Measurements from ENCODE around the gene CEACAM3. TPM values are rescaled to one million over a fixed set of nuclear protein-coding genes. Genes with fewer than 3 reads are reported as not detected.

The CEACAM3 gene
- polyA plus RNA-seq, 3 donors, result 5.9 to 11.8 (median 11.3) TPM

GRCh38 chr19:41811036-41811435, 14.6 kb downstream of the CEACAM3 start:
- peaks cover 62% of the 10 kb centered on the region for H3K4me1 Mint-ChIP-seq
- no peaks in the 10 kb centered on the region for H3K9me3 ChIP-seq (replicated peaks in 1 of 2; ENCODE audit: control insufficient read depth in 1 of 2, insufficient read depth in 1 of 2, low read length in 2 of 2)
- H3K9me3 Mint-ChIP-seq, result no peaks in the 10 kb centered on the region
- peaks cover 2 to 3% (median 3%) of the 10 kb centered on the region in 3 donors for H3K27me3 Mint-ChIP-seq (ENCODE audit: low read depth in 3 of 3)
- intact Hi-C loops (cut with micrococcal nuclease), result loop anchor here in 1 of 2 donors (2.0 kb wide), 1 partner anchor 14 kb away; the partner anchor contains the start of gene CEACAM3
- H3K9ac ChIP-seq (ENCODE audit: insufficient read depth, low read length, poor library complexity, severe bottlenecking), result peak overlapping the region; percentile 53
- peak overlapping the region; percentile 25 for H2AFZ ChIP-seq (ENCODE audit: insufficient read depth, low read depth, low read length, poor library complexity, severe bottlenecking)
- no peaks in the 10 kb centered on the region for H3K27me3 ChIP-seq (ENCODE audit: control insufficient read depth in 2 of 2, insufficient read depth in 2 of 2, low read length in 2 of 2)
- peak; percentile 74 to 94 (median 86) for DNase-seq
- H3K4me1 ChIP-seq (ENCODE audit: control insufficient read depth in 1 of 2, insufficient read depth in 2 of 2, low read length in 2 of 2), result peaks cover 55 to 56% of the 10 kb centered on the region in 2 donors
- peak overlapping the region; percentile 89 to 97 (median 94) for H3K27ac Mint-ChIP-seq
- 0% methylated on average over 1 of the region's 3 CpGs for WGBS (ENCODE audit: insufficient coverage)
- peak overlapping the region; percentile 60 for H3K4me2 ChIP-seq (replicated peaks; ENCODE audit: extremely low read depth, low read length, poor library complexity, severe bottlenecking)
- H3K36me3 ChIP-seq (replicated peaks in 1 of 2; ENCODE audit: control insufficient read depth in 1 of 2, insufficient read depth in 2 of 2, low read length in 2 of 2), result no peaks in the 10 kb centered on the region
- H4K20me1 ChIP-seq (ENCODE audit: insufficient read depth, low read length), result no peaks in the 10 kb centered on the region
- H3K4me3 ChIP-seq (replicated peaks in 1 of 3; ENCODE audit: low read depth in 2 of 3, low read length in 3 of 3), result peak overlapping the region in 1 of 3 experiments; percentile 60
- peak overlapping the region; percentile 49 to 65 for H3K4me3 Mint-ChIP-seq
- H3K36me3 Mint-ChIP-seq, result peaks cover 8 to 32% of the 10 kb centered on the region in 2 donors
- TF ChIP-seq CTCF (IDR thresholded peaks at IDR 0.05), result no peak
- H3K79me2 ChIP-seq (ENCODE audit: insufficient read depth, low read length), result no peaks in the 10 kb centered on the region
- peak overlapping the region; percentile 88 for H3K27ac ChIP-seq (ENCODE audit: low read depth in 1 of 2, low read length in 2 of 2)

GRCh38 chr19:41811981-41812380, 15.6 kb downstream of the CEACAM3 start:
- Histone ChIP-seq H3K27me3 (ENCODE audit: control insufficient read depth in 2 of 2, insufficient read depth in 2 of 2, low read length in 2 of 2) (no peaks in the 10 kb centered on the region), H3K9ac (ENCODE audit: insufficient read depth, low read length, poor library complexity, severe bottlenecking) (no peak overlapping the region), H3K27ac (ENCODE audit: low read depth in 1 of 2, low read length in 2 of 2) (peak overlapping the region in 1 of 2 donors; percentile 88), H3K9me3 (replicated peaks in 1 of 2; ENCODE audit: control insufficient read depth in 1 of 2, insufficient read depth in 1 of 2, low read length in 2 of 2) (no peaks in the 10 kb centered on the region), H3K4me3 (replicated peaks in 1 of 3; ENCODE audit: low read depth in 2 of 3, low read length in 3 of 3) (no peak overlapping the region), H3K79me2 (ENCODE audit: insufficient read depth, low read length) (no peaks in the 10 kb centered on the region), H3K4me1 (ENCODE audit: control insufficient read depth in 1 of 2, insufficient read depth in 2 of 2, low read length in 2 of 2) (peaks cover 54 to 55% of the 10 kb centered on the region in 2 donors), H3K4me2 (replicated peaks; ENCODE audit: extremely low read depth, low read length, poor library complexity, severe bottlenecking) (no peak overlapping the region), H2AFZ (ENCODE audit: insufficient read depth, low read depth, low read length, poor library complexity, severe bottlenecking) (no peak overlapping the region), H4K20me1 (ENCODE audit: insufficient read depth, low read length) (no peaks in the 10 kb centered on the region), H3K36me3 (replicated peaks in 1 of 2; ENCODE audit: control insufficient read depth in 1 of 2, insufficient read depth in 2 of 2, low read length in 2 of 2) (no peaks in the 10 kb centered on the region)
- intact Hi-C loops (cut with micrococcal nuclease), result loop anchor here in 1 of 2 donors (2.0 kb wide), 1 partner anchor 15 kb away; the partner anchor contains the start of gene CEACAM3
- Mint-ChIP-seq H3K9me3 (no peaks in the 10 kb centered on the region), H3K4me3 (no peak overlapping the region), H3K27ac (peak overlapping the region in 3 of 7 donors; percentile 40 to 95 (median 50)), H3K27me3 (ENCODE audit: low read depth in 3 of 3) (peaks cover 0 to 6% (median 5%) of the 10 kb centered on the region in 3 donors), H3K4me1 (peaks cover 59% of the 10 kb centered on the region), H3K36me3 (peaks cover 8 to 24% of the 10 kb centered on the region in 2 donors)
- TF ChIP-seq CTCF (IDR thresholded peaks at IDR 0.05), result no peak
- DNase-seq, result no peak
- 100% methylated on average over 1 of the region's 3 CpGs for WGBS (ENCODE audit: insufficient coverage)
